ENCODE data around the gene CEP68.
"Not testable (repeated sequence)": the region's sequence is repeated elsewhere in the genome, so short reads cannot be mapped to it uniquely, and the experiment has no call there.

Gene CEP68

GRCh38 chr2:65130664-65131175, 74.5 kb downstream of the CEP68 start:
- no peak for DNase-seq (ENCODE audit: low spot score)

- DNase-seq (ENCODE audit: low spot score) = not testable (repeated sequence)
Observed at GRCh38 chr2:65132930-65133329, 76.7 kb downstream of the CEP68 start.

GRCh38 chr2:65133626-65134025, 77.4 kb downstream of the CEP68 start:
- DNase-seq (ENCODE audit: low spot score) = no peak

GRCh38 chr2:65134158-65134557, 77.9 kb downstream of the CEP68 start:
- DNase-seq (ENCODE audit: low spot score) = no peak

- DNase-seq (ENCODE audit: low spot score) = no peak
Observed at GRCh38 chr2:65136253-65136652, 80.0 kb downstream of the CEP68 start.
